Astrocyte of the cerebellum (primary cell): ENCODE data around the gene KAT2B.

Experiments
- DNase-seq: peaks from one replicate; pipeline ENCODE4 v3.0.0-alpha.2; 2011; ENCODE audit warnings: low read depth
- H3K4me3 ChIP-seq: 2 replicates; pipeline ENCODE4 v1.5.1; 2011; ENCODE audit warnings: mild to moderate bottlenecking, low read depth, low read length, moderate library complexity
- CTCF ChIP-seq: IDR thresholded peaks from 2 replicates; pipeline ENCODE4 v1.5.1; 2012; ENCODE audit warnings: low read length, low read depth, moderate library complexity, mild to moderate bottlenecking; ENCODE audit errors: missing control alignments
- in situ Hi-C: cut with HindIII; loops from 2 replicates; pipeline ENCODE4 v1.10.0; 2017; ENCODE audit warnings: low sequenced_read_pairs

Gene KAT2B

GRCh38 chr3:20103731-20104130 is 63.5 kb downstream of the KAT2B start:
- no peak for DNase-seq
- no peak overlapping the region for H3K4me3 ChIP-seq

GRCh38 chr3:20104167-20104661 is 64.0 kb downstream of the KAT2B start:
- H3K4me3 ChIP-seq = no peak overlapping the region
- in situ Hi-C loops = no loop called here
- DNase-seq = no peak
- no peak for TF ChIP-seq CTCF

More at GRCh38 chr3:20103731-20104130, 63.5 kb downstream of the KAT2B start:
- no peak for TF ChIP-seq CTCF
- in situ Hi-C loops = no loop called here

GRCh38 chr3:20105513-20106280 is 65.5 kb downstream of the KAT2B start:
- no peak for TF ChIP-seq CTCF
- no peak for DNase-seq
- in situ Hi-C loops = no loop called here
- no peak overlapping the region for H3K4me3 ChIP-seq

- no peak for DNase-seq
- no peak overlapping the region for H3K4me3 ChIP-seq
- in situ Hi-C loops = no loop called here
- TF ChIP-seq CTCF = no peak
Observed at GRCh38 chr3:20107722-20108121, 67.5 kb downstream of the KAT2B start.

GRCh38 chr3:20108869-20109268 is 68.6 kb downstream of the KAT2B start:
- in situ Hi-C loops = no loop called here
- DNase-seq = no peak
- no peak overlapping the region for H3K4me3 ChIP-seq
- no peak for TF ChIP-seq CTCF

GRCh38 chr3:20110826-20111225 is 70.6 kb downstream of the KAT2B start:
- TF ChIP-seq CTCF = no peak
- DNase-seq = no peak
- H3K4me3 ChIP-seq = no peak overlapping the region
- in situ Hi-C loops = no loop called here
